ENCODE data around the gene MIB2. TPM values are rescaled to one million over a fixed set of nuclear protein-coding genes. Genes with fewer than 3 reads are reported as not detected.

MIB2 gene
- 76.8 TPM for total RNA-seq

DNA sequence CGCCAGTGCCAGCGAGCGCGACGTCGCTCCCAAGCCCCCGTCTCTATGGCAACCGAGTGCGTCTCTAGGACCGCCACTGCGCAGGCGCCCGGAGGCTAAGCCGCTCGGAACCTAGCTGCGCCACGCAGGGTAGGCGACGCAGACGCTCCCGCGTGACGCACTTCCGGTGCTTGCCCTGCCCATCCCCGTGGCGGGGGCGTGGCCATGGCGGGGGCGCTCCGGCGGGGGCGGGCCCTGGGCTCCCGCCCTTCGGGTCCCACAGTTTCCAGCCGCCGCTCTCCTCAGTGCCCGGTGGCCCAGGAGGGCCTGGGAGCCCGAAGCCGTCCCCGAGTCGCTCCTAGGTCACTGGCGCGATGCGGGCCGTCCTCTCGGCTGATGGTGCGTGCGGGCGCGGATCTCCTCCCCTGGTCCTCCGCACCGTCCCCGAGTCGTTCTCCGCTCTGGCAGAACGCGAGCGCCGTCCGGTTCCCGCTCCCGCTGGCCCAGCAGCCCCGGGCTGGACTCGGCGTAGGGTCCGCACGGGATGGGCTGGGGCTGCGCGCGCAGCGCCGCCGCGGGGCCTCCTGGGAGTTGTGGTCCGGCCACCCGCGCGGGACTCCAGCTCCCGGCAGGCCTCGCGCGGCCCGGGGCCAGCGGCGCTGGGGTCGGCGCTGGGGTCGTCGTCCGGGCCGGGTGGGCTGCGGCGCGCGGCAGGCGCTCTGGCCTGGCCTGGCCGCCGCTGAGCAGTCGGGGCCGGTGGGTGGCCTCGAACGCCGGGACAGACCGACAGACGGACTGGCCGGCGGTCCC, at the start of gene MIB2:
Gene MIB2, plus strand, starts transcription at position 245 of the 789 bp plus-strand sequence. CDS start 7,953 bp downstream, outside the sequence.

GRCh38 chr1:1574721-1575537, 40.4 kb upstream of the MIB2 start, which contains the start of gene SSU72:
Gene SSU72 (minus strand): TSS chr1:1574863. CDS start chr1:1574557, 306 bp downstream.

GRCh38 chr1:1599935-1600860, 15.1 kb upstream of the MIB2 start, which contains the start of gene FNDC10:
Gene FNDC10 (minus strand): TSS chr1:1600135. CDS start chr1:1600015, 120 bp downstream.

GRCh38 chr1:1631782-1632420, 16.6 kb downstream of the MIB2 start, which contains the start of gene MMP23B:
Gene MMP23B (plus strand): TSS chr1:1632173. CDS start chr1:1632219, 46 bp downstream.

GRCh38 chr1:1658583-1659549, 43.6 kb downstream of the MIB2 start, which contains the start of gene CDK11B:
Gene CDK11B (minus strand): TSS chr1:1659004. CDS start chr1:1657485, 1,519 bp downstream.

Other genes starting within 250 kb of the MIB2 start
- 47.2 TPM for gene AURKAIP1, start 240.3 kb upstream of the MIB2 start, total RNA-seq
- gene CCNL2, start 216.2 kb upstream of the MIB2 start, total RNA-seq: 314 TPM
- 74.5 TPM for gene MRPL20, start 208.2 kb upstream of the MIB2 start, total RNA-seq
- gene ANKRD65, start 194.2 kb upstream of the MIB2 start, total RNA-seq: 8.1 TPM
- gene VWA1, start 179.8 kb upstream of the MIB2 start, total RNA-seq: 19.8 TPM
- 0.05 TPM for gene ATAD3C, start 165.8 kb upstream of the MIB2 start, total RNA-seq
- 20.4 TPM for gene ATAD3B, start 143.7 kb upstream of the MIB2 start, total RNA-seq
- gene ATAD3A, start 103.3 kb upstream of the MIB2 start, total RNA-seq: 12.8 TPM
- 12.0 TPM for gene TMEM240, start 74.9 kb upstream of the MIB2 start, total RNA-seq
- gene SSU72, start 40.6 kb upstream of the MIB2 start, total RNA-seq: 58.5 TPM
- 1.9 TPM for gene FNDC10, start 15.4 kb upstream of the MIB2 start, total RNA-seq
- gene MMP23B, start 16.7 kb downstream of the MIB2 start, total RNA-seq: 40.0 TPM
- 13.7 TPM for gene CDK11B, start 43.5 kb downstream of the MIB2 start, total RNA-seq
- gene SLC35E2B, start 77.3 kb downstream of the MIB2 start, total RNA-seq: 81.3 TPM
- 27.9 TPM for gene CDK11A, start 108.9 kb downstream of the MIB2 start, total RNA-seq
- gene NADK, start 163.0 kb downstream of the MIB2 start, total RNA-seq: 37.2 TPM

All from camera-type eye (tissue), 1 donor.